NOMO-1 (cell line): Measurements from ENCODE around the gene FKBP4.

ENCODE experiments used
- DNase-seq, 2 experiments: peaks; one replicate each; lab custom pipeline; 2025; ENCODE audit not compliant: unreplicated experiment in 2 of 2; lab: John Stamatoyannopoulos, UW

Gene FKBP4

DNA sequence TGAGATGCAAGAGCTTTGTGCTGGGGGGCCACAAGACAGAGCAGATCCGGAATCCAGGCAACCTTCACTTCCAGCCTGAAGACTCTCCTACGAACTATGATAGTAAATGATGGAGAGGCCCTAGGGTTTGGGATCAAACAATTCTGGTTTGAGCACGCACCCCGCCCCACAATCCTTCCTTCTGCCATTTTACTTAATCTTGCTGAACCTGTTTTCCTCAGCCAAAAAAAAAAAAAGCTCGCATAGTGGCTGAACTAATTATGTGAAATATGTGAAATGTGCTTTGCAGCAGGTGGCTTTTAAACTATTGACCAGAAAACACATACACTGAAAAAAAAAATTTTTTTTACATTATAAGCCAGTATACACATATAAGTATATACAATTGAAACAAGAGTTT, 17.0 kb downstream of the FKBP4 start:
- DNase-seq, result no peak

DNA sequence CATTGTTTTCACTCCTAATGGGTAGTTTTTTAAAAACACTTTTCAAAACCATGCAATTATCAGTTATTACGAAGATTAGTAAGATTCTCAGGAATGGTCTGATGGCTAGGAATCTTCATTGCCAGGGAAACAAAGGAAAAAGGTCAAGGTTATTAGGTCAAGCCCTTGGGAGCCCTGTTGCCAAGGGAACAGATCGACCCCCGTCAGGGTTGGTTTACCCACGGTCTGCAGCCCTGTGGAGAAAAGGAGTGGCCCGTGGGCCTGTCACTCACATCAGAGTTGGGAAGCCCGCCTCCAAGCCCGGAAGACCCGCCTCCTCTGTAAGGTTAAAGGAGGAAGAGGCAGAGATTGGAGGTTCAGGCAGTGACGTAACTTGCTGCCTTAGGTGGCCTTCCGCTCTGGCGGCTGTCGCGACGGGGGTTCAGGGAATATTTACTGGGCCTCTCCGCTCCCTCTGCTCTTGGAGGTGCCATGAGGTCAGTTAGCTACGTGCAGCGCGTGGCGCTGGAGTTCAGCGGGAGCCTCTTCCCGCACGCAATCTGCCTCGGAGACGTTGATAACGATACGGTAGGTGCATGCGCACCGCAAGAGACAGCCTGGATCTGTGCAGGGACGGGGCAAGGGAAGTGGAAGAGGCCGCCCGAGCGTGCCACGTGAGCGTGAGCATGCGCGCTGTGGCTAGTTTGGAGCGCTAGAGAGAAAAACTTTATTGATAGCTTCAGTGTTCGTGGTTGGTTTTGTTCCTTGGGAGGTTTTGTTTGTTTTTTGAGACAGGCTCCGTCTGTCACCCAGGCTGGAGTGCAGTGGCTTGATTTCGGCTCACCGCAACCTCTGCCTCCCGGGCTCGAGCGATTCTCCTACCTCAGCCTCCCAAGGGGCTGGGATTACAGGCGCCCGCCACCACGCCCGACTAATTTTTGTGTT, 17.8 kb downstream of the FKBP4 start, which contains the start of gene ITFG2:
Gene ITFG2 (plus strand): TSS at position 379 of the 924 bp plus-strand sequence. CDS start 93 bp downstream, at position 472.
- DNase-seq, result peak; percentile 96 to 98

DNA sequence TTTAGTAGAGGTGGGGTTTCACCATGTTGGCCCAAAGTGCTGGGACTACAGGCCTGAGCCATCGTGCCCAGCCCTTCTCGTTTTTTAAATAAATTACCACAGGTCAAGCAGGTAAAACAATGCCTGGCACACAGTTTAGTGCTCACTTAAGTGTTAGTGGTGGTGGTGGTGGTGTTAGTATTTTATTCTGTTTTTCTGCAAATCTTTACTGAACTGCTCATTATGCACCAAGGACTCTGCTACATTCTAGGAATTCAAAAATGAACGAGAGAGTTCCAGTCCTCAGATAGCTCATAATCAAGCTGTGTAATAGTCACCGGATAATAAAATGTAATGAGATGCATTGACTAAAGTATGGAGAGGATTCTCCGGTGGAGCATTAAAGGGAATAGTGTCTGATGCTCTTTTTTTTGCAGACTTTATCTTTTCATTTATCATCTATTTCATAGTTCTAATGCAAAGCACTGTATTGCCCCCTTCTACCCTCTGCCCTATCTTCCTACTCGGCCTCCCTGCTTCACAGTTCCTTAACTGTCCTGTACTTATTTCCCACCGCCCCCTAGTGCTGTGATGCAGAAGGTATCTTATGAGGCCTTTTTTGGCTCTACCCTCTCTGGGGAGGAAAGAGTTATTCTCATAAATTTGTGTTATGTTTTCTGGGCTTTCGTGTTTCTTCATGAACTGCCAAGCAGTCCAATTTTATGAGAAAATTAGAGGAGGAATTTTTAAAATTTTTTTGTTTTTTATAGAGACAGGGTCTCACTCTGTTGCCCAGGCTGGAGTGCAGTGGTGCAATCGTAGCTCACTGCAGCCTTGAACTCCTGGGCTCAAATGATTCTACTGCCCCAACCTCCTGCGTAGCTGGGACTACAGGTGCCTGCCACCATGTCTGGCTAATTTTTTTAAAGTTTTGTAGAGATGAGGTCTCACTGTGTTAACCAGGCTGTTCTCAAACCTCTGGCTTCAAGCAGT, 18.7 kb downstream of the FKBP4 start:
- peak; percentile 53 to 82 for DNase-seq

DNA sequence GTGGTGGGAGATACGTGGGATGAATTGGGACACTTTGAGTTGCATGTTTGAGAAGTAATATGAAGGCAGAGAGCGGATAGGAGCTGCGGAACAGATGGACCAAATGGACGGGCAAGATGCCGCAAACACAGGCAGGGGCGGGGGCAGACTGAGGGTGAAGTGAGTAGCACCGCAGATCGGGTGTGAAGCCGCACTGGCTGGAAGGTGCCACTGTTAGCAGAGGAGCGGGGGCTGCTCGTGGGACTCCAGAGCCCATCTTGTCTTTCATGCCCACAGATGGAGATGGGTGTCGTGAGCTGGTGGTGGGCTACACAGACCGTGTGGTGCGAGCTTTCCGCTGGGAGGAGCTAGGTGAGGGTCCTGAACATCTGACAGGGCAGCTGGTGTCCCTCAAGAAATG, 25.0 kb downstream of the FKBP4 start:
- DNase-seq, result no peak

DNA sequence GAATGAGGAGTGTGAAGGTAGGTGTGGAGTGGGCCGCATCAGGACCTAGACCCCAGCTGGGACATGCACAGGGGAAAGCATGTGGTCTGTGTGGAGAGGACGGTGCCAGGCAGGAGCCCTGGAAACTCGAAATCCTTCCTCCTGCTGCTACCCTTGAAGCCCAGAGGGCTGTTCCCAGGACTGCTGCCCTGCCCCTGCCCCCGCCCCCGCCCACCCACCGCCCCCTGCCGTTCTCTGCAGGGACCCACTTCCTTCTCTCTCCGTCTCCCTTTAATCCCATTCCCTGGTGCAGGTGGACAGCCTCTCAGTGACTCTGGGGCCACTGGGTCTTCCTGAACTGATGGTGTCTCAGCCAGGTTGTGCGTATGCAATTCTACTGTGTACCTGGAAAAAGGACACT, 25.7 kb downstream of the FKBP4 start:
- no peak for DNase-seq

DNA sequence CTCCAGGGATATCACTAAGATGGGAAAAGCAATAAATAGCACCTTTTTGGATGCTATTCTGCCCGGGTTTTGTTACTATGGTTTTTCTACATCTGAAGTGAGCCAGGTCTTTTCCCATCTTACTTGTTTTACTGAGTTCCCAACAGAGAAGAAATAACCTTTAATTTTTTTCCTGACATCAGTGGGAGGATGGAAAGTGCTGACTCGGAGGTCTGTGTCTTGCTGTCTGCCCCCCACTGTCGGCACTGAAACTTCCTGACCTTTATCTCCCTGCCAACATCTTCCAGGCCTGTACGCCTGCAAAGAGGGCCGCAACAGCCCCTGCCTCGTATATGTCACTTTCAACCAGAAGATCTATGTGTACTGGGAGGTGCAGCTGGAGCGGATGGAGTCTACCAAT, 28.7 kb downstream of the FKBP4 start:
- no peak for DNase-seq

DNA sequence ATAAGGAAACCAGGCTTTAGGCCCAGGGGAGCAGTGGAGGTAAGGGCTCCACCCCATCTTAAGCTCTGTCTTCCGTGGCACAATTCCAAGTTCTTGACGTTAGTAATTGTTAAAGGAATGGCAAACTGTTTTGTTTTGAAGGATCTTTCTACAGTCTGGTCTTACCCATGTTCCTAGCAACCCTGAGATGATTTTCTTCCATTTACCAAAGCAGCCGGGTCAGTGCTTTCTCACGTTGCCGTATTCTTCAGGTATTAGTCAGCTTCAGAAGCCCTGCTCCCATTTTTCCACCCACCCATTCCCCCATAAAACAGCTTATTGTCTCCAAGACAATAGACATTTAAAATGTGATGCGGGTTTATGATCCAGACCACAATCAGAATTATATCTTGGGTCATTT, 29.8 kb downstream of the FKBP4 start:
- no peak for DNase-seq

DNA sequence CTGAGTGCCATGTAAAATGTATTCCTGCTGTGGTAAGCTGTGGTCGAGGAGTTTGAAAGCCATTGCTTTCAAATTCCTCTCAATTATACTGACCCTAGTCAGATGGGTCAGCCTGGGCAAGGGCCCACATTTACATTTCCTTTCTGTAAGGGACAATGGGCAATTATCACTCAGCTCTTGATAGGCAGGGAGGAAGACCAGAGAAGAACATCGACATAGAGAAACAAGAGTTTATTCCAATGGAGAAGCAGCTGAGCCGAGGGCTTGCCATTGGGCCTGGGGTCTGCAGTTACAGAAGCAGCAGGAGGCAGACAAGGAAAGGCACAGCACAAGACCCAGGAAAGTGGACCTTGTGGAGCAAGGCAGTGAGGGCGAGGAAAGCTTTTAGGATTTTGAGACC, 30.4 kb downstream of the FKBP4 start:
- DNase-seq, result no peak

DNA sequence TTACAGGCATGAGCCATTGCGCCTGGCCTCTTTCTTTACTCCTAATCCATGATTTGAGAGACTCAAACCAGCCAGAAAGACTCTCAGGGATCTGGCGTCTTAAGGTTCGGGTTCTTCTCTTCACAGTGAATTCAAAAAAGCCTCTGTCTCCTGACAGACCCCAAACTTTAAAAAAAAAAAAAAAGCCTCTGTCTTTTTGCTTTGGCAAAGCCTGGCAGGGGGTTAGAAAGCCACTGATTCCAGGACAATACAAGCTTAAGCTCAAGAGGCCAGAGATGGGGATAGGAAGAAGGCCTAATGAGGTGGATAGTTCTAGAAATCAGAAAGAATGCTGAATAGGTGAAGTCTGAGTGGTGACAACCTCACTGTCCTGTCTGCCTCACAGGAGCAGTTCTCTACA, 31.3 kb downstream of the FKBP4 start:
- no peak for DNase-seq

DNA sequence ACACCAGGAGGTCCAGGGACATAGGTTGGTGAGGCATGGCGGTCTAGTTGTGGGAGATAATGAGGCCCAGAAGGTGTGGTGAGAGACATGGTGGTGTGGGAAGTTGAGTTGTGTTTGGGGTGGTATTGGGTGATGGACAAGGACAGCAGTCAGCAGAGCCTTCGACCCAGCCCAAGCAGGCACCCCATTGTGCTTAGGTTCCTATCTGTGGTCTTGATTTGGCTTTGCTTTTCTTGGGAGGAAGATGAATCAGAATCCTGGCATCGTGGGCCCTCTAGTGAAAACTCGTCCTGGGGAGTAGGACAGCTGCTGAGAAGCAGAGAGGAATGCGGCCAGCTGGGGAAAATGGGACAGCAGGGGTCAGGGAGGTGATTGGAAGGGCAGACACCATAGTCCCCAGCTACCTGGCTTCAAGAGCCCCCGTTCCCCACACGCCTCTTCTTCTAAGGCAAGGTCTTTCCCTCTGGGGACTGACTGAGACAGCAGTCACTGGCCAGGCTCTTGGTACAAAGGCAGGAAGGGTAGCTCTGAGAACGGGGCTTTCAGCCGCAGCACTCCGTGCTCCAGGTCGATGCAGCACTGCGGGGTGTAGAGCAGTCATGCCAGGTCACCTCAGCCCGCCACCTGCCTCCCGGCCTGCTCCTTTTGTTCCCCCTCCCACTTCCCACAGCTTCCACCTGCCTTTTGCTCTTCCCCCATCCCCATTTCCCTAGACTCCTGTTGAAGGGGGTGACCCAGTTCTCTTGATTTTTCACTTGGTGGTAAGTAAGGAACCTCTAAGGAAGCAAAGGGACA, 32.1 kb downstream of the FKBP4 start:
- DNase-seq, result no peak

DNA sequence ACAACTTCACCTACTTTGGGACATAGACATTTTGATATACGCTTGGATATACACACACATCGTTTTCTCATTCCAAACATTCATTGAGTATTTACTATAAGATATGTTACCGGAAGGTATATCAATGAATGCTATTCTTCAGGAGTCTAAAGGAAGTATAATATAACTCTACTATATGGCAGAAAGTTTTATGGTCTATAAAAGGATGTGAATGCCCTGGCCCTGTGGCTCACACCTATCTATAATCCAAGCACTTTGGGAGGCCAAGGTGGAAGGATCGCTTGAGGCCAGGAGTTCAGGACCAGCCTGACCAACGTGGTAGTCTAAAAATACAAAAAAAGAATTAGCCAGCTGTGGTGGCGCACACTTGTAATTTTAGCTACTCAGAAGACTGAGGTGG, 34.5 kb downstream of the FKBP4 start:
- DNase-seq, result no peak

DNA sequence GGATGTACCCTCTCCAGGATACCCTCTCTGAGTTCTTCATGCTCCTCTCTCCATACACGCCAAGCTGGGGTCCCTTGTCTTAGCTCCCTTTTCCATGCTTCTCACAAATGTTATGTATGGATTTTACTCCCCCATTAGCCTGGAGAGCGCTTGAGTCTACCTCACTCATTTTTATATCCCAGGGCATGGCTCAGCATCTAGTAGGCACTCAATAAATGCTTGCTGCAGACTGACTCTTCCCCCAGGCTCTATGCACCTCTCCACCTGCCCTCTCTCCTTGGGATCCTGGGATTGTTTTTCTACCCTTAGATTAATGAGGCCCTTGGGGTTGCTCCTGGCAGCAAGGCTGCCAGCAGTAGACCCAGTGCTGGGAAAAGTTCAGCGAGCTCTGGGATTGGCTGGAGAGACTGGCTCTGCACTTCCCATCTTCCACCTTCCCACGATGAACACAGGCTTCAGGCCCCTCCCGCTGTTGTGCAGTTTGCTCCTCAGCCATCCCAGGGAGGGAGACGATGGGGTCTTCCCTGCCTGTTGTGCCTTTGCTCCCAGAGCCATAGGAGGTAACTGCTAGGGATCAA, 37.9 kb downstream of the FKBP4 start:
- DNase-seq, result no peak

DNA sequence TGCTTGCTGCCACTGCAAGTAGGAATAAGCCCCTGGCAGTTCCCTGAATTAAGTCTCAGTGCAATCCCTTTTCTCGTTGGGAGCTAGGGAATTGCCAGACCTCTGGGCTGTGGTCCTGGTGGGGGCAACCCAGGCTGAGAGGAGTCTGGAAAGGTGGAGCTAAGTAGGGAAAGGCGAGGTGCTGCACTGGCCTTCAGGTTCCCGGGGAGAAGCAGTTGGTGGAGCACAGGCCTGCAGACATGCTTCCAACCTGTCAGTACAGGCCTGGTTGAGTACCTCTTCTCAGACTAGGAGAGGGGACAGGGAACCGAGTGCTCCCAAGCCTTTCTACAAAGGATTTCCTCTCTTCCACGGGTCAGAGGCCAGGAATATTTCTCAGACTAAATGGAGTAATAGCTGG, 38.6 kb downstream of the FKBP4 start:
- DNase-seq, result no peak

DNA sequence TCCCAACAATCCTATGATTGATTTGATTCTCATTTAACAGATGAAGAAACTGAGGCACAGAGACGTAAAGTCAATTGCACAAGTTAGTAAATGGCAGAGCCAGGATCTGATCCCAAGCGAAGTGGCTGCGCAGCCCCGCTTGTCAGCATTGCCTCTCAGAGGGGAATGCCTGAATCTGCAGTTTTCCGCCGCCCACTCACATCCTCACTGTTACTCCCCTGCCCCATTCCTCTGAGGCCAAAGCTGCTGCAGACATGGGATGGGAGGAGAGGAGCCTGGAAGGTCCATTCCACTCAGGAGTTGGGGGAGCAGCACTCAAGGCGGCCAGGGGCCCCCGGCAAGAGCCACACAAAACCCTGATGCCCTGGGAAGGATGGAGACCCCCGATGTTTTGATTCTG, 39.0 kb downstream of the FKBP4 start:
- no peak for DNase-seq

DNA sequence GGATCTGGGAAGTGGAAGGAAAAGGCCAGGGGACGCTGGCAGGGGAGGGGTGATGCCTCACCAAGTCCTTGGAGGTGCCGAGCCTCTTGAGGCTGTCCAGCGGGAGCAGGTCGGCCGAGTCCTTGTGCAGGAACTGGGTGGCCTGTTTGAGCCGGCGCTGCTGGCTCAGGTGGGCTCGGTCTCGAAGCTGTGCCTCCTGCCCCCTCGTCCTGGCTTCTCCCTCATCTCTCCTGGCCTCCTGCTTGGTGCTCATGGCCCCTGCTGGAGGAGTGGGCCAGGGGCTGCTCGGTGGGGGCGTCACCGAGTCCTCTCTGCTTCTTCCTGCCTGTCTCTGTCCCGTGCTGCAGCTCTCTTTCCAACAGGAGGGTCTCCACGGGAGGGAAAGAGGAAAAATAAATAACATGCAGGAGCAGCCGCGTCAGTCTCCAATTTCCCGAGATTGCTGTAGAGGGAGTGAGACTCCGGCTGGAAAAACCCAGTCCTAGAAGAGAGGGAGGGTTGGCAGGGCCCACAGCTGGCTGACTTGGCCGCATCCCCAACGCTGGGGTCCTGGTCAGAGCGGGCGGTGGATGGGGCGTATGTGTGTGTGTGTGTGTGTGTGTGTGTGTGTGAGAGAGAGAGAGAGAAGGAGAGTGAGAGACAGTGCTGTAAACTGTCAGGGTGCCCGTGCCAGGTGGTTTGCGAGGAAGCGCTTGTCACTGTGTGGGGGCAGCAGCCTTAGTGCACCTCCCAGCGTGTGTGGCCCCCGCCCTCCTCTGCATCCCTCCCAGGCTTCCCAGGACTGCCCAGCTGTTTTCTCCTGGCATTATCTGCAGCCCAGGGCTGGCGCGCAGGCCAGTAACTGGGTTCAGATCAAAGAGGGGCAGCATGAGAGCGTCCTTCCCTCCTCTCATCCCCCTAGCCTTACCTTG, 40.1 kb downstream of the FKBP4 start, which contains the start of gene NRIP2:
Gene NRIP2 (minus strand): TSS at position 455 of the 911 bp plus-strand sequence. CDS start 52 bp downstream, at position 403.
- no peak for DNase-seq

DNA sequence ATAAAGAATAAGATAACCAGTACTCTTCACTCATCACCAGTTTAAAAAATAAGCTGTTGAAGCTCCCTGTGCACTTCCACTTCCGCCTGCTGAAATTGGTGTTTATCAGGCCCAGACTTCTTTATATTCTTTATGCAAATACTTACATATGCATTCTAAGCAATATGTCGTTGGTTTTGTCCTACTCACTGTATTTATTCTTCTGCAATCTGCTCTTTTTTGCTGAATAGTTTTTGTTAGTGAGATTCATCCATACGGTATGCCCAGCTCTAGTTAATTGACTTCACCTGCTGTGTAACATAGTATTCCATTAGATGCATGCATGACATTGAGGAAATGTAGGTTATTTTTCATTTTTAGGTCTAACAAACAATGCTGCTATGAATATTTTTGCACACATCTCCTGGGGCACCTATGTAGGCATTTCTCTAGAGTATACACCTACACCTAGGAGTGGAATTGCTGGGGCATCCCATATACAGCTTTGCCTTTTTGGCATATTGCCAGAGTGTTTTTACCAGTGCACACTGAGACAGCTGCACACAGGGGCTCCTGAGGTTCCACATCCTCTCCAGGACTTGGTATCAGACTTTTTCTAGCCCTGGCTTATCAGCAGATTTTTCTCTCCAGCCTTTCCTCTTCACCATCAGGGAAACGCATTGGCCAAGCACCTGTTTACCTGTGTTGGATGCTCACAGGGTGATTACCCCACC, 41.1 kb downstream of the FKBP4 start:
- no peak for DNase-seq

DNA sequence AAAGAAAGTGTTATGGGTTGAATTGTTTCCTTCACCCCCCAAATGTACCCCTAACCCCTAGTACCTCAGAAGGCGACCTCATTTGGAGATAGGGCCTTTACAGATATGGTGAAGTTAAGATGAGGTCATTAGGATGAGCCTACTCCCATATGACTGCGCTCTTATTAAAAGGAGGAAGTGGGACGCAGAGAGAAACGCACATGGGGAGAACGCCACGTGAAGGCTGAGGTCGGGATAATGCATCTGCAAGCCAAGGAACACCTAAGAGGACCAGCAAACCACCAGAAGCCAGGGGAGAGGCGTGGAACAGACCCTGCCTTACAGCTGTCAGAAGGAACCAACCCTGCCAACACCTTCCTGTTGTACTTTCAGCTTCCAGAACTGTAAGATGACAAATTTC, 41.8 kb downstream of the FKBP4 start:
- no peak for DNase-seq

DNA sequence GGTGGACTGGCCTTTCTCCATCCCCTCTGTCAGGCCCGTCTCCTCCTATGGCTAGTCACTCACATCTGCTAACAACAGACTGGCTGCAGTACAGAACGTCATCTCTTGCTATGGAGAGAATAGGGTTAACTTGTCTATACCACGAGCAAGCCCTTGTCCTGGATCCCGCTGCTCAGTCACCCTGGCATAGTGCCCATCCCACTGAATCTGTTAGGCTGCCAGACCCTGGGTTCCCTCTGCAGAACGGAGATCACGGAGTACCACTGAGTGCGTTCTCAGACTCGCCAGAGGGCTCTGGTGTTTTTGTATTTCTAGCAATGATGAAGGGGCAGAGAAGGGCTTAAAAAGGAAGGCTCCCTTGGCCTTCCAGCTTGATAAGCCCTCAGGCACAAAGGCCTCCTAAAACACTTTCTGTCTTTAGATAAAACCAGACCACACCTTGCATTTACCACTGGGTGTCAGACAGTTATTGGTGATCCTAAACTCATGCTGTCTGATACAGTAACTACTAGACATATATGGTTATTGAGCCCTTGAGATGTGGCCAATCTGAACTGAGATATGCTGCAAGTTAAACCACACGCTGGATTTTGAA, 46.4 kb downstream of the FKBP4 start:
- no peak for DNase-seq
